GM12892 (cell line): ENCODE data around the gene TMPRSS2.

ENCODE experiments used
- POLR2A ChIP-seq: IDR thresholded peaks from 2 replicates; pipeline ENCODE4 v1.6.1; 2011; ENCODE audit warnings: low read depth, low read length, control low read depth
- POLR2AphosphoS5 ChIP-seq: IDR thresholded peaks from 2 replicates; pipeline ENCODE4 v1.6.1; 2011; ENCODE audit warnings: low read depth, low read length, control low read depth

- TF ChIP-seq POLR2A (no peak), POLR2AphosphoS5 (no peak)
Observed at GRCh38 chr21:41552254-41552653, 44.3 kb upstream of the TMPRSS2 start.
